COLO668 (cell line): ENCODE measurements around the gene NXNL1.
A peak's percentile ranks its signal among the peaks of the same experiment; 100 is the strongest.
"Not testable (repeated sequence)": the region's sequence is repeated elsewhere in the genome, so short reads cannot be mapped to it uniquely, and the experiment has no call there.

Source experiments
- DNase-seq: peaks from one replicate; lab custom pipeline; 2025; ENCODE audit not compliant: unreplicated experiment; lab: John Stamatoyannopoulos, UW

Gene NXNL1, protein sequence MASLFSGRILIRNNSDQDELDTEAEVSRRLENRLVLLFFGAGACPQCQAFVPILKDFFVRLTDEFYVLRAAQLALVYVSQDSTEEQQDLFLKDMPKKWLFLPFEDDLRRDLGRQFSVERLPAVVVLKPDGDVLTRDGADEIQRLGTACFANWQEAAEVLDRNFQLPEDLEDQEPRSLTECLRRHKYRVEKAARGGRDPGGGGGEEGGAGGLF

DNA sequence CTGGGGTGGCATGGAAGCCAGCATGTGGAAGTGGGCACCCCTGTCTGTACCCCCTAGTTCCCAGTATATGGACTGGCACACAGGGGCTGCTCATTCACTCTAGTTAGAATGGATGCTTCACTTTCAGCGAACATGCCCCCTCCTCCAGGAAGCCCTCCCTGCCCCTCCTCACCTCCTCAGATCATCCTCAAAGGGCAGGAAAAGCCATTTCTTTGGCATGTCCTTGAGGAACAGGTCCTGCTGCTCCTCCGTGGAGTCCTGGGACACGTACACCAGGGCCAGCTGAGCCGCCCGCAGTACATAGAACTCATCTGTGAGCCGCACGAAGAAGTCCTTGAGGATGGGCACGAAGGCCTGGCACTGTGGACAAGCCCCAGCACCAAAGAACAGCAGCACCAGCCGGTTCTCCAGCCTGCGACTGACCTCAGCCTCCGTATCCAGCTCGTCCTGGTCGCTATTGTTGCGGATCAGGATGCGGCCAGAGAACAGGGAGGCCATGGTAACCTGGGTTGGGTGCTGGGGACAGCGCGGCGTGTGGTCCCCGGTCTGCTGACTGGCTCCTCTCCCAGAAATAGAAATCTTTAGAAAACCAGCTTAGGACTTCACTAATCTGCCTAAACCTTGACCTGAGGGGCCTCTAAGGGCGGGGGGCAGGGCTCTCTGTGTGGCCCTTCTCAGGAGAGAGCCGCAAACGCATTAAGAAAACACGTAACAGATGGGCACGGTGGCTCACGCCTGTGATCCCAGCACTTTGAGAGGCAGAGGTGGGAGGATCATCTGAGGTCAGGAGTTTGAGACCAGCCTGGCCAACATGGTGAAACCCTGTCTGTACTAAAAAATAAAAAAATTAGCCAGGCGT is at the start of gene NXNL1:
NXNL1 (minus strand) TSS at position 555 of the 859 bp plus-strand sequence; CDS start at position 498, 57 bp downstream.
- DNase-seq: no peak

DNA sequence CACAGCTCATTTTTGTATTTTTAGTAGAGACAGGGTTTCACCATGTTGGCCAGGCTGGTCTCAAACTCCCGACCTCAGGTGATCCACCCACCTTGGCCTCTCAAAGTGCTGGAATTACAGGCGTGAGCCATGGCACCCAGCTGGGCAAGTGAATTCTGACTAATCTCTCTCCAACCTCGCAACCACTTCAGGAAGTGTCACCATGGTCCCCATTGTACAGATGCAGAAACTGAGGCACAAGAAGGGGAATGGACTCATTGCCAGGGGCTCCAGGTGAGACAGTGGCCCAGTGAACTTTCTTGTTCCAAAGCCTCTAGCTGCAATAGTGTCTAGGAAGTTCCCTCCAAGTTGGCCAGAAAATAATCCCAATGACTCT is 47.8 kb upstream of the NXNL1 start:
- not testable (repeated sequence) for DNase-seq

DNA sequence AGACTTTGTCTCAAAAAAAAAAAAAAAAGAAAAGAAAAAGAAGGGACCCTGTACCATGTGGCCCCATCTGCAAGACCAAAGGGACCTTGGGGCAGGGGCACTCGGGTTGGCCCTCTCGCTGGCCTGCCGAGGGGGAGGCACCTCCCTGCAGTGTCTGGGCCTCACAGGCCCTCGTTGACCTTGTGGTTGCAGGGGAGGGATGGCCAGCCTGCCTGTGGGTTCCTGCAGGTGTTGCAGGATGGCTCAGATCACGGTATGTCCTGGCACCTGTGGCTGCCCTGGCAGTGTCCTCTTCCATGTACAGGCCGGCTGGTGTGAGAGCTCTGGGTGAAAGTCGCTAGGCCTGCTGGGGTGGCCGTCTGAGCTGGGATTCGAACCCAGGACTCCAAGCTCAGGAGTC is 46.0 kb upstream of the NXNL1 start:
- DNase-seq: no peak

DNA sequence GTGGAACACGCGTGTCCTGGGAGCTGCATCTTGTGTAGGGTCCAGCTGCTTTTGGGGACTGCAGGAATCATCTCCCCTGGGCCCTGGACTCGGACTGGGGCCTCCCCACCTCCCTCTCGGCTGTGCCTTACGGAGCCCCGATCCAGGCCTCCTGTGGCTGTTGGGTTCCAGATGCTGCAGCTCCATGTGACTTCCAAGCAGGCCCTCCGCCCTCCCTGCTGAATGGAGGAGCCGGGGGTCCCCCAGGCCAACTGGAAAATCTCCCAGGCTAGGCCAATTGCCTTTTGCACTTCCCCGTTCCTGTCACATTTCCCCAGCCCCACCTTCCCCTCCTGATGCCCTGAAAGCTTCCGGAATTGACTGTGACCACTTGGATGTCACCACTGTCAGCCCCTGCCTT is 44.5 kb upstream of the NXNL1 start:
- DNase-seq: no peak

DNA sequence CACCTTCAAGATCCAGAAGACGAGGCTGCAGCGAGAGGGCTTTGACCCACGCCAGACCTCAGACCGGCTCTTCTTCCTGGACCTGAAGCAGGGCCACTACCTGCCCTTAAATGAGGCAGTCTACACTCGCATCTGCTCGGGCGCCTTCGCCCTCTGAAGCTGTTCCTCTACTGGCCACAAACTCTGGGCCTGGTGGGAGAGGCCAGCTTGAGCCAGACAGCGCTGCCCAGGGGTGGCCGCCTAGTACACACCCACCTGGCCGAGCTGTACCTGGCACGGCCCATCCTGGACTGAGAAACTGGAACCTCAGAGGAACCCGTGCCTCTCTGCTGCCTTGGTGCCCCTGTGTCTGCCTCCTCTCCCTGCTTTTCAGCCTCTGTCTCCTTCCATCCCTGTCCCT is 43.7 kb upstream of the NXNL1 start:
- no peak for DNase-seq

DNA sequence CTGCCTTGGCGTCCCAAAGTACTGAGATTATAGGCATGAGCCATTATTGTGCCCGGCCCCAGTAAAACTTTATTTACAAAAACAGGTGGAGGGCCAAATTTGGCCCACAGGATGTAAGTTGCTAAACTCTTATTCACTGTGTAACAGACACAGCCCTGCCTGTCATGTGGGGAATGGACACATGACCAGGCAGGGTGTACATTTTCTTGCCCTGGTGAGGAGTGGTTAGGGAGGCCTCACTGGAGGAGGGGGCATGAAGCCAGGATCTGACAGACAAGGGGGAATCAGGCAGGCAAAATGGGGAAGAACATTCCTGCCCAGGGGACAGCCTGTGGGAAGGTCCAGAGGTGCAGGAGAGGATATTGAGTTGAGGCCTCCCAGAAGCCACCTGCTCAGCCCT is 43.3 kb upstream of the NXNL1 start:
- DNase-seq: no peak

DNA sequence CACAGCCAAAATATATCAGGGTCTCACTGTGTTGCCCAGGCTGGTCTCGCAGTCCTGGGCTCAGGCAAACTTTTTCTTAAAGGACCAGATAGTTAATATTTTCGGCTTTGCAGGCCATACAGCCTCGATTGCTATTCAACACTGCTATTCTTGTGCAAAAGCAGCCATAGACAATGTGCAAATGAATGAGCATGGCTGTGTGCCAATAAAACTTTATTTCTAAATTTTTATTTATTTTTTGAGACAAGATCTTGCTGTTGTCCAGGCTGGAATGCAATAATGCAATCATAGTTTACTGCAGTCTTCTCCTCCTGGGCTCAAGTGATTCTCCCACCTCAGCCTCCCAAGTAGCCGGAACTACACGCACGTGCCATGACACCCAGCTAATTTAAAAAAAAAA is 42.5 kb upstream of the NXNL1 start:
- DNase-seq: no peak

DNA sequence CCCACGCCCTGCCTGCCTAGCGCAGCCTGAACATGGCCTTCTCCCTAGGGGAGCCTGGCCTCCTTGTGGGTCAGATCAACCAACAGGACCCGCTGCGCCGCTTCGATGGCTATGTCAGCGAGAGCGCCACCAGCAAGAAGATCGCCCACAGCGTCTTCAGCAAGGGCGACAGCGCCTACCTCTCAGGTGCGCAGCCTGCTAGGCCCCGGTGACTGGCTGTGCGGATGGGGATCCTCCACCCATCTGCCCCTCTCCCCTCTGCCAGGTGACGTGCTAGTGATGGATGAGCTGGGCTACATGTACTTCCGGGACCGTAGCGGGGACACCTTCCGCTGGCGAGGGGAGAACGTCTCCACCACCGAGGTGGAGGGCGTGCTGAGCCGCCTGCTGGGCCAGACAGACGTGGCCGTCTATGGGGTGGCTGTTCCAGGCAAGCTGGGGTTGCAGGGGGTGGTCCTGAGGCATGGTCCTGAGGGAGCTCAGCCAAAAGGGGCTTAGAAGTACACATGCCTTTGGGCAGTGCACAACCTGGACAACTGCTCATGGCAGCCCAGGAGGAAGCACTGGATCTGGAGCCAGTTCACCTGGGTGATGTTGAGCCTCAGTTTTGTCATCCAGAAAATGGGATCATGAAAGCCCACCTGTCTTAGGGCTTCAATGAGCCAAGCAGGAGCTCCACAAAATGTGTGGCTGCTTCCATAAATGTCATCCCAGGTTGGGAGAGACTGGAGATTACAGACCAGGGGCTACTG is 39.9 kb upstream of the NXNL1 start:
- no peak for DNase-seq

DNA sequence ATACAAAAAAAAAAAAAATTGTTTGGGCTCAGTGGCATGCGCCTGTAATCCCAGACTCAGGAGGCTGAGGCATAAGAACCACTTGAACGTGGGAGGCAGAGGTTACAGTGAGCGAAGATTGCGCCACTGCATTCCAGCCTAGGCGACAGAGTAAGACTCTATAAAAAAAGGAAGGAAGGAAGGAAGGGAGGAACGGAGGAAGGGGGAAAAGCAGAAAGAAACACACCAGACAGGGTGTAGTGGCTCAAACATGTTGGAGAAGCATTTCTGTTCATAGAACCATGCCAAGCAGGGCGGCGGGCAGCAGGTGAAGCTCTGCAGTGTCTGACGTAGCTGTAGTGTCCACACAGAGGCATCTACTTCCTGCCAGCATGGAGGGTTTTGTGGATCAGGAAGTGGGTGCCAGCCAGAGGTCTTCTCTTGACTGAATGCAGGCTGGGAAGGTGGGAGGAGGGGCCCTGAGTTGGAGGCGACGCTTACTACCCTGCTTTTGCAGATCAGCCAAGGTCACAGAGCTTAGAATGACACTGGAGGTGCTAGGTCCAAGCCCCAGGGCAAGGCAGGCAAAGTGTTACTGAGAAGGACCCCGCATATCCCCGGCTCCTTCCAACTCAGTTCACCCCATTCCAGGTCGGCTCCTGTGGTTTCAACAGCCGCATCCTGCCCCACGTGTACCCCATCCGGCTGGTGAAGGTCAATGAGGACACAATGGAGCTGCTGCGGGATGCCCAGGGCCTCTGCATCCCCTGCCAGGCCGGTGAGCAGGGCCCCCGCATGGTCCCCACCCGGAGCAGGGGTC is 39.1 kb upstream of the NXNL1 start:
- DNase-seq: no peak

DNA sequence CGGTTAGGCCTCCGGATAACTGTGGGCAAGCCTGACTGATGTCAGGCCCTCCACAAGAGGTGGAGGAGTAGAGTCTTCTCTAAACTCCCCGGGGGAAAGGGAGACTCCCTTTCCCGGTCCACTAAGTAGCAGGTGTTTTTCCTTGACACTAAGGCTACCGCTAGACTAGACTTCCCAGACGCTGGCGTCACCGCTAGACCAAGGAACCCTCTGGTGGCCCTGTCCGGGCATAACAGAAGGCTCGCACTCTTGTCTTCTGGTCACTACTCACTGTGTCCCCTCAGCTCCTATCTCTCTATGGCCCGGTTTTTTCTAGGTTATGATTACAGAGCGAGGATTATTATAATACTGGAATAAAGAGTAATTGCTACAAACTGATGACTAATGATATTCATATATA is 38.3 kb upstream of the NXNL1 start:
- not testable (repeated sequence) for DNase-seq

DNA sequence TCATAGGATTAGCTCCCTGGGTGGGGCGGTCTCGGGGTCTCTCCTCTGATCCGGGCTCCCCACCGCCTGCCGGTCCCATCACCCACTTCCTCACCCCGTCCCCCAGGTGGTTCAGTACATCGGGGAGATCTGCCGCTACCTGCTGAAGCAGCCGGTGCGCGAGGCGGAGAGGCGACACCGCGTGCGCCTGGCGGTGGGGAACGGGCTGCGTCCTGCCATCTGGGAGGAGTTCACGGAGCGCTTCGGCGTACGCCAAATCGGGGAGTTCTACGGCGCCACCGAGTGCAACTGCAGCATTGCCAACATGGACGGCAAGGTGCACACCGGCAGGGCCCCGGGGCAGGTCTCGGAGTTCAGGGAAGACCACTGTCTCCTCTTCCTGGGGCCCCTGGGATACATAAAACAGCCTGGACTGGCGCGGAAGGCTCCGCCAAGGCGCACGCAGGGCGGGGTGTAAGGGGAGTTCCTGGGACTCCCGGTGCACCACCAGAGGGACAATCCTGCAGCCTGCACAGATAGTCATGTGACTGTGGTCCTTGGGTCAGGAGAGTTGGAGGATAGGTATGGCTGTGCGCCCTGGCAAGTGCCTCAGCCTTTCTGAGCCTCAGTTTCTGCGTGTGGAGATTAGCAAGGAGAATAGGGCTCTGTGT is 36.5 kb upstream of the NXNL1 start:
- DNase-seq: no peak

DNA sequence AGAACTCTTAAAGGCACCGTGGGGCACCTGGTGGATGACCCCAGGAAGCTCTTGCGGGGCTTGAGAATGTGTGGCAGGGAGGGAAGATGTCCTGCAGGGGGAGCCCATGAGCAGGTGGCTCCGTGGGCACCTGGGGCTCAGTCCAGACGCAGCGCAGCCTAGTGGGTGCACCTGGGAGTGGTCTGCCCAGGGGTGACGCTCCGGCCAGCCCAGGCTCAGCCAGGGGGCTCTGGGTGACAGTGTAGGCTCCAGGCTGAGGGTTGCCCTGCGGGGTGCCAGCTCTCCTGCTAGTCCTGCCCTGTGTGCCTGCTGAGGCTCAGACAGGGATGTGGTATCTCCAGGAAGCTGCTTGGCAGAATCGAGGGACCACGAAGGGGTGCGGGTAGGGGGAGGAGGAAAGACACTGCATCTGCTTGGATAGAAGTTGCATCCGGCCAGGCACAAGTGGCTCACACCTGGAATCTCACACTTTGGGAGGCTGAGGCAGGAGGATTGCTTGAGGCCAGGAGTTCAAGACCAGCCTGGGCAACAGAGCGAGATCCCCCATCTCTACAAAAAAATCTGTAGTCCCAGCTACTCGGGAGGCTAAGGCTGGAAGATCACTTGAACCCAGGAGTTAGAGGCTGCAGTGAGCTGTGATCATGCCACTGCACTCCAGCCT is 35.7 kb upstream of the NXNL1 start:
- peak; percentile 73 for DNase-seq

DNA sequence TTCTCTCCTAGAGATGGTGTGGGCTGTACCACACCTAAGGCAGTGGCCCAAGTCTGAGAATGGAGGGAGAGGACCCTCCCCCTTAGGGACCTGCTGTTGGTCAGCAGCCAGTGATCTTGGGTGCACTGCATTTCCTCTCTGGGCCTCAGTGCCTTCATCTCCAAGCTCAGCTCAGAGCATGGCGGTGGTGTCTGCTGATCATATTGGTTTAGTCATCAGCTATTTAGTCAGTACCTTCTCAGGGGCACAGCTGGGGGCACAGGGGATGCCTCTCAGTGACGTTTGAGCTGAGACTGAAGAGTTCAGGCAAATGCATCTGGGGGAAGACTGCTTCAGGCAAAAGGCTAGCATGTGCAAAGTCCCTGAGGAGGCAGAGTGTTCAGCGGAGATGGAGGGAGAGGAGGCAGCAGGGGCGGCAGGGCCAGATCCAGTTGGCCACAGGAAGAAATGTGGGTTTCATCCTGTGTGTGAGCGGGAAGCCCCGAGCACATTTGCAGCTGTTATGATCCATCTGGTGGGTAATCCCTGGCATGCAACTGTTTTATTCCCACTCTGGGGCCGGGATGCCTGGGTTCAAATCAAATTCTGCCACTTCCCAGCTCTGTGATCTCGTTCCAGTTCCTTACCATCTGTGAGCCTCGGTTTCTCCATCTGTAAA is 35.0 kb upstream of the NXNL1 start:
- DNase-seq: no peak

DNA sequence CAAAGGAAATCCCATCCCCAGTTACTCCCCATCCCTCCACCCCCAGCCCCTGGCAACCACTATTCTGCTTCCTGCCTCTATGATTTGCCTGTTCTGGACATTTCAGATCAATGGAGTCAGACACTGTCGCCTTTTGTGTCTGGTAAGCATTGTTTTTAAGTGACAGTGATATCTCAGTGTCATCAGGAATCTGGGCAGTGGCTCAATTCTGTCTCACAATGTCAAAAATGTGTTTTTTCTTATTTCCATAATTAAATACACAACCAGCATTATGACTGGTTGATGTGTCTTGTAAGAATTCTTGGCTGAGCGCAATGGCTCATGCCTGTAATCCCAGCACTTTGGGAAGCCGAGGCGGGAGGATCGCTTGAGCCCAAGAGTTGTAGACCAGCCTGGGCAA is 30.6 kb upstream of the NXNL1 start:
- no peak for DNase-seq

DNA sequence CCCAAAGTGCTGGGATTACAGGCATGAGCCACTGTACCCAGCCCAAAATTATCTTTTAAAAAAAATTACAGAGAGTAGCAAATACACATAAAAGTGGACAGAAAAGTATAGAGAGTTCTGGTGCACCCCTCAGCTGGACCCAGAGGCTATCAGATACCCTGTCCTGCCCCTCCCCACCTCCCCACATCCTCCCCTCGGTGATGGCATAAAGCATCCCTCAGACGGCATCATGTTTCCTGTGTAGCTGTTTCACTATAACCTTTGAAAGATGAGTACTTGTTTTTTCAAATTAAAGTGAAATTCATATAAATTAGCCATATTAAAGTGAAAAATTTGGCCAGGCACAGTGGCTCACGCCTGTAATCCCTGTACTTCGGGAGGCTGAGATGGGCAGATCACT is 29.7 kb upstream of the NXNL1 start:
- DNase-seq: no peak

DNA sequence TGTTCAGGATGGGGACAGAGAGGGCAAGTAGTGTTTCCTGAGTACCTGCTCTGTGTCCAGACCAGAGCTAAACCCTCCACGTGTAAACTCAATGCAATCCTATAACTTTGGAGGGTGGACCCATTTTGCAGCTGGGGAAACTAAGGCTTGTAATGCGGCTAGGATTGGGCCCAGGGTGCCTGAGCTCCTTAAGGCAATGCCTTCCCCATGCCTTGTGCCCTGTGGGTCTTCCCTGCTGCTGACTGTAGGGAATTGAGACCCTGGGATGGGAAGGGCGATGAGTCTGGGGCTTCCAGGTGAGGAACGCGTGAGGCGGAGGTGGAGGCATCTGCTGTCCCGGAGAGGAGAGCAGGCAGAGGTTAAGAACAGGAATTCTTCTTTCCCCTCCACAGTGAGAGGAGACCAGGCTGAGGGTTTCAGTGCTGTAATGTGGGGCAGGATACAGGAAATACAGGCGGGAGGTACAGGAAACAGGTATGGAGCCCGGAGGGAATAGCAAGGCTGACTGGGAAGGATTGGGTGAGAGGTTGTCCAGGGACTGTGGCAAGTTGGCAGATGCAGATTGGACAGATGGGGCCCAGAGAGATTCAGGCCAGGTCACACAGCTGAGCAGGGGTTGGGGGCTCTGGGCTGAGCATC is 28.8 kb upstream of the NXNL1 start:
- DNase-seq: no peak

DNA sequence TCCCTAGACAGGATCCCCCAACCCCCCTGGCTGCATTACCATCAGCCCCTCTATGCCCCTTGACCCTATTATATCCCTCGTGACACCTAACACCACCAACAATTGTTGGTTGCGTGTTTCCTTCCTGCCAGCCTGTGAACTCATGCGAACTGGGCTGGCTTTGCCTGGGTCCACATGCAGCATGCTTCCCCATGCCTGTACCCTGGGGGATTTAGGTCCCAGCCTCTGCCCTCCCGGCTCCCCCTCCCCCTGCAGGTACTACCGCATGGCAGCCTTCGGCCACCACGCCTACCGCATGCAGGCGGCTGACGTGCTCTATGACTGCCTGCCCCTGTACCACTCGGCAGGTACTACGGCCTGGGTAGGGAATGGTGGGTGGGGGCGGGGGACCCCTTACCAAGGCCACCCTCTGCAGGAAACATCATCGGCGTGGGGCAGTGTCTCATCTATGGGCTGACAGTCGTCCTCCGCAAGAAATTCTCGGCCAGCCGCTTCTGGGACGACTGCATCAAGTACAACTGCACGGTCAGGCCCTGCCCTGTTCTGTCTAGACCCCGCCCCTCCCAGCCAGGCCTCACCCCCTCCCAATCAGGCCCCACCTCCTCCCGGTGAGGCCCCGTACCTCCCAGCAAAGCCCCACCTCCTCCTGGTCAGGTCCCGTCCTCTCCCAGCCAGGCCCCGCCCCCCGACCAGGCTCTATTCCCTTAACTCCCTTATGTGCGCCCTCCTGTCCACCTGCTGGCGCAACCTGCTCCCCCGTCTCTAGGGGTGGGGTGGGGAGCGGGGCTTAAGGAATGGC is 28.1 kb upstream of the NXNL1 start:
- DNase-seq: peak; percentile 73
